Fibroblast of skin of right quadriceps (primary cell): ENCODE measurements around the gene TMEM107.

Source experiments
- DNase-seq: peaks from one replicate; pipeline ENCODE4 v3.0.0-alpha.2; 2013

Gene TMEM107

GRCh38 chr17:8148560-8148959, 27.6 kb downstream of the TMEM107 start:
- no peak for DNase-seq

GRCh38 chr17:8147805-8148404, 28.3 kb downstream of the TMEM107 start:
- no peak for DNase-seq

GRCh38 chr17:8147141-8147804, 28.9 kb downstream of the TMEM107 start:
- no peak for DNase-seq

- DNase-seq, result no peak
Measured at GRCh38 chr17:8146381-8147140, 29.6 kb downstream of the TMEM107 start.

- DNase-seq, result no peak
Measured at GRCh38 chr17:8145811-8146210, 30.4 kb downstream of the TMEM107 start.

- DNase-seq, result no peak
Measured at GRCh38 chr17:8144401-8145231, 31.6 kb downstream of the TMEM107 start.

- no peak for DNase-seq
Measured at GRCh38 chr17:8143581-8144400, 32.4 kb downstream of the TMEM107 start.

GRCh38 chr17:8142887-8143580, 33.1 kb downstream of the TMEM107 start:
- no peak for DNase-seq

GRCh38 chr17:8142158-8142886, 33.9 kb downstream of the TMEM107 start:
- DNase-seq, result no peak

GRCh38 chr17:8141741-8142140, 34.4 kb downstream of the TMEM107 start:
- DNase-seq, result no peak

GRCh38 chr17:8141045-8141444, 35.1 kb downstream of the TMEM107 start:
- no peak for DNase-seq

GRCh38 chr17:8140065-8141029, 35.8 kb downstream of the TMEM107 start:
- no peak for DNase-seq

- DNase-seq, result peak; percentile 99
Measured at GRCh38 chr17:8138672-8139371, 37.4 kb downstream of the TMEM107 start.

GRCh38 chr17:8138374-8138671, 37.9 kb downstream of the TMEM107 start:
- DNase-seq, result no peak

- DNase-seq, result no peak
Measured at GRCh38 chr17:8137645-8138373, 38.4 kb downstream of the TMEM107 start.

- DNase-seq, result no peak
Measured at GRCh38 chr17:8133941-8134340, 42.2 kb downstream of the TMEM107 start.

GRCh38 chr17:8133399-8133798, 42.8 kb downstream of the TMEM107 start:
- DNase-seq, result no peak

- no peak for DNase-seq
Measured at GRCh38 chr17:8131844-8132441, 44.2 kb downstream of the TMEM107 start.
